GM19043 (cell line): ENCODE results near the gene ZHX3.

ENCODE experiments used
- ATAC-seq: cut with Tn5 transposase; IDR thresholded peaks from one replicate; pipeline ENCODE4 v1.9.1; 2021; ENCODE audit warnings: low read depth; ENCODE audit not compliant: unreplicated experiment

Gene ZHX3

GRCh38 chr20:41232973-41233926 is 84.3 kb downstream of the ZHX3 start:
- ATAC-seq, result no peak

GRCh38 chr20:41231136-41231535 is 86.4 kb downstream of the ZHX3 start:
- no peak for ATAC-seq

DNA sequence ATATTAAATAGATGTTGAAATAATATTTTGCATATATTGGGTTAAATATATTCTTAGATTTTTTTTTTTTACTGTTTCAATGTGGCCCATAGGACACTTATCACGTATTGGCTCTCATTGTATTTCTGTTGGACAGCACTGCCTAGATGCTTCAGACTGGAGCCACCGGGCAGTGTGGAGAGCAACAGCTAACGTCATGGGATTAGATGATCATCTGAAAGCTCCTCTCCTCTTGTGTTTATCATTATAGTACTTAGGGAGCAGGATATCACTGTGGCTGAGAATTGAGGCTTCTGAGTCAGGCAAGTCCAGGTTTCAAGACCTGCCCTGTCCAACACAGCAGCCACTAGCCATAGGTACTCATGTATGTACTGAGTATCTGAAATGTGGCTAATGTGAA is 87.4 kb downstream of the ZHX3 start:
- ATAC-seq, result no peak

DNA sequence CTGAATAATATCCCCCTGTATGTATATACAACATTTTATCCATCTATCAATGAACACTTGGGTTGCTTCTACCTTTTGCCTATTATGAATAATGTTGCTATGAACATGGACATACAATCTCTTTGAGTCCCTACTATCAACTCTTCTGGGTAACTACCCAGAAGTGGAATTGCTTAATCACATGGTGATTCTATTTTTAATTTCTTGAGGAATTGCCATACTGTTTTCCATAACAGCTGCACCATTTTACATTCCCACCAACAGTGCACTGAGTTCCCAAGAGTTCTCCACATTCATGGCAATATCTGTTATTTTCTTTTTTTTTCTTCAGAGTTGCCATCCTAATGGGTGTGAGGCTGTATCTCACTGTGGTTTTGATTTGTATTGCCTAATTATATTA is 88.3 kb downstream of the ZHX3 start:
- no peak for ATAC-seq

- peak; percentile 69 for ATAC-seq
Observed at GRCh38 chr20:41228858-41229257, 88.7 kb downstream of the ZHX3 start.

DNA sequence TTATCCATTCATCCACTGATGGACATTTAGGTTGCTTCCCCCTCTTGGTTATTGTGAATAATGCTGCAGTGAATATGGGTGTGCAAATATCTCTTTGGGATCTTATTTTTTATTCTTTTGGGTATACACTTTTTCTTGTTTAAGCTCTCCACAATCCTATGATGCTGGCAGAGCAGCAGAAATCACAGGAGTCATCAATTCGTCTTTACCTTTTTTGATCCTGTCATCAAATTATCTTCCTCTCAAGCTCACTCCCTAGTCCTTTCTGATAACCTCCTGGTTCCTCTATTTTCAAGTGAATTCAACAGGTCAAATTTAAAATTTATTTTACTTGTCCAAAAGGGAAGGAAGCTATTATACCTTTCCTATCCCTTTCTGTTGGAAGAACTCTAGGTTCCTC is 91.1 kb downstream of the ZHX3 start:
- no peak for ATAC-seq

DNA sequence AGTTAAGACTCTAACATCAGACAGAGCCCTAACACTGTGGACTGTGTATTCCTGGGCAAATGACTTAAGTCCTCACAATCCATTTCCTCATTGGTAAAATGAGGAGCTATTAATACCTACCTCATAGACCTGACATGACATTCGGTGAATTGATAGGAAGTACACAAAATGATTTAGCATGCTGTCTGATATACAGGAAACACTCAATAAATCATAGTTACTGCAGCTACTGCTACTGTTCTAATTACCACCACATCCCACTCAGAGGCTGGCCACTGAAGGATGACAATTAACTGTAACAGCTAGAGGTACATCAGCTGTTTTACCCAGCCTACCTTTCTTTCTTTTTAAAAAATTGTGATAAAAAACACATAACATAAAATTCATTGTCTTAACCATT is 92.4 kb downstream of the ZHX3 start:
- ATAC-seq, result no peak

DNA sequence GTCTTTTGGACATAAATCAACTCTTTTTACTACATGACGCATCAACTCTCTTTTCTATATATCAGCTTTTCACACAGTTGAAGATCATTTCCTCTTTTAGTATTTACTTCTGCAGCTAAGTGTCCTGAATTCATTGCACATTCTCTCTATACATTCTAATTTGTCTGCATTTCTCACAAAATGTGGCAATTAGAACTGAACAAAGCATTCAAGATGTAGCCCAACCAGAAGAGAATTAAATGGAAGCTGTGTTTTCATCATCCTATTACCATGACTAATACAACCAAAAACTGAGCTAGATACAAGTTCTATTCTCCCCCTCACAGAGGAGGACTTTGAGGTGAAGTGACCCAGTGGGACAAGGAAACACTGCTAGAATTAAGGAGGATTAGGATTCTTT is 93.2 kb downstream of the ZHX3 start:
- no peak for ATAC-seq

GRCh38 chr20:41223112-41223511 is 94.4 kb downstream of the ZHX3 start:
- ATAC-seq, result no peak

DNA sequence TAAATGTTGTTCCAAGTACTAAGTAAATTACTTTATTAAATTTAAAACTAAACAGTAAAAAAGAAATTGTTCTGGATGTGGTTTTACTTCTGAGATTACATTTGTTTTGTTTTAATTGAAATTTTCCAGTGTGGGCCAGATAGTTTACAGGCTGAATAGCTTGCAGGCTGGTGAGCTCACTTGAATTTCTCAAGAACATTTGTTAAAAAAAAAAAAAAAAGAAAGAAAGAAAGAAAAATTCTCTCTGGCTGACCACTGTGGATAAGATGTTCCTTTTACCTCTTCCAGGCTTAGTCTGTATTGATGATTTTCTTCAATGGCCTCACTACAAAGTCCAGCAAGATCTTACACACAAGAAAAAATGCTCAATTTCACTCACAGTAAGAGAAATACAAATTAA is 94.8 kb downstream of the ZHX3 start:
- ATAC-seq, result no peak

DNA sequence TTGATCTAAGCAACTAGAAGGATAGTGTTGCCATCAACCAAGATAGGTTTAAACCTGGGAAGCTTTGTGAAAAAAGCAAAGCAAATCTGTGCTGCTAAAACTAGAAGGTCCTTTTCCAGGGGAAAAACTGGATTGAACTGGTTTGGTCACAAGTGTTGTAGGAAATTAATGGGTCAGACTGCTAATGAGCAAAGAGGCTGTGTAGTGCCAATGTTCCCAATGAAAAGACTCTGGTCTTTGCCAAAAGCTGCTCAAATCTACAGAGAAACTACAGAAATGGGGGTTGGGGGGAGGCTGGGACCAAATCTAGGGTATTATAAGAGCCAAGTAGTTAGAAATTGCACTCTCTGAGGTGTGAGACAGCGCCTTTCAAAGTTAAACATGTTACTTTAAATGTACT is 95.2 kb downstream of the ZHX3 start:
- no peak for ATAC-seq

- ATAC-seq, result no peak
Observed at GRCh38 chr20:41221614-41222218, 95.8 kb downstream of the ZHX3 start.

DNA sequence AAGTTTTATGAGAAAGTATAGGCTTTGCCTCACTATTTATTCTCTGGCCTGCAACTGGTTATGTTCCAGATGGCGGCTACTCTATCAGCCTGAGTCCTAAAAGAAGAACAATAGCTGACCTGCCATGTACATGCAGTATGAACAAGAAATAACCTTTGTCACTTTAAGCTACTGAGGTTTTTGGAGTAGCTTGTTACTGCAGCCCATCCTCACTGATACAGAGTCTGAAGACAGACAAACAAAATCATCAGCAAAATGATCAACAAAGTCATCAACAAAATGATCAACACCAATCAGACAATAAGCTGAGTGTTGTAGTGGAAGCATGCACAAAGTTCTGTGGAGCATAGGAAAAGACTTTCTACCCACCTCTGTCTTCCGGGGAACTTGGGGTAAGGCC is 97.7 kb downstream of the ZHX3 start:
- no peak for ATAC-seq

DNA sequence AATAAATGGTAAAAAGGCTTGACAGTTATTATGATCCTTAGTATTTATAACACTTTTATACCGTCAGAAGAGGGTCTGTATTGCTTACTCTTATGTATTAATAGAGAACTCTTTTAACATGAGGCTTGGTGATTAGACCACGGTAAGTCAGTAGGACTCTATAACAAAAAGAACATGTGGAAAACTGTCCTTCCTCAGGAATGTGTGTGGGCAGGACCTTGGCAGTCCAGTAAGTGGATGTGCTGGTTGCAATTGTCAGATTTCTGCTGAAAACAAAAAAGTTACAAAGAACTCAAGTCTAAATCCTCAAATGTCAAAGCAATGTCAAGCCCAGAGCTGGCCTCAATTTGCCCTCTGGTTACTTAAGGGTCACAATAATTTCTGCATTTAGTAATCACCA is 99.1 kb downstream of the ZHX3 start:
- no peak for ATAC-seq

DNA sequence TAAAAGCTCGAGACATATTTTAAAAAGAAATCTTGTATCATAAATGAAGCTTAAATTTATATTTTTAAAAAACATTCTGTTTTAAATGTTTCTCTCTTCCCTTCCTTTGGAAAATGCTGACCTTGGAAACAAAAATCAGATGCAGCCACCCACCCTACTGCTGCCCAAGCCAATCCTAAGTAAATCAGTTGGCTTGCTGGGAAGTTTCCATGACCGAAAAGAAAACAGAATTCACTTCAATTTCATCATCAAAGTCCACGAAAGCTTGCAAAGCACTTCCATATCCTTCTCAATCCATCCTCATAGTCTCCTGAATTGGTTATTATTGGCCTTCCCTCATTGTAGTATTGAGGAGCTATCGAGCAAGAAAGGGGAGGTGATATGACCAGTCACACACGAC is 100.1 kb downstream of the ZHX3 start:
- no peak for ATAC-seq

- no peak for ATAC-seq
Observed at GRCh38 chr20:41214666-41215065, 102.9 kb downstream of the ZHX3 start.

DNA sequence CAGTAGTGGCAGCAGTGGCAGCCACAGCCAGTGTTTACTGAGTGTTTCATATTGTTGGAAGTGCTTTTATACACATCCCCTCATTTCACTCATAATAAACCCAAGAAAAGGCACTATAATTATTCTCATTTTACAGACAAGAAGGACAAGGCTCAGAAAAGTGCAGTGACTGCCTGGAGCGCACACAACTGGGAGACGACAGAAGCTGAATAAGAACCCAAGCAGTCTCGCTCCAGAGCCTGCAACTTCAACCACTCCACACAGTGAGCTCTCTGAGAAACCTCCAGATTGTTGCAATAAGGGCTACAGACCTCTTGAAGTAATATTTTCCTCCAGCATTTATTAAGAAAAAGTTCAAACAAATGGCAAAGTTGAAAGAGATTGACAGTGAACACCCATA is 103.3 kb downstream of the ZHX3 start:
- ATAC-seq, result no peak

DNA sequence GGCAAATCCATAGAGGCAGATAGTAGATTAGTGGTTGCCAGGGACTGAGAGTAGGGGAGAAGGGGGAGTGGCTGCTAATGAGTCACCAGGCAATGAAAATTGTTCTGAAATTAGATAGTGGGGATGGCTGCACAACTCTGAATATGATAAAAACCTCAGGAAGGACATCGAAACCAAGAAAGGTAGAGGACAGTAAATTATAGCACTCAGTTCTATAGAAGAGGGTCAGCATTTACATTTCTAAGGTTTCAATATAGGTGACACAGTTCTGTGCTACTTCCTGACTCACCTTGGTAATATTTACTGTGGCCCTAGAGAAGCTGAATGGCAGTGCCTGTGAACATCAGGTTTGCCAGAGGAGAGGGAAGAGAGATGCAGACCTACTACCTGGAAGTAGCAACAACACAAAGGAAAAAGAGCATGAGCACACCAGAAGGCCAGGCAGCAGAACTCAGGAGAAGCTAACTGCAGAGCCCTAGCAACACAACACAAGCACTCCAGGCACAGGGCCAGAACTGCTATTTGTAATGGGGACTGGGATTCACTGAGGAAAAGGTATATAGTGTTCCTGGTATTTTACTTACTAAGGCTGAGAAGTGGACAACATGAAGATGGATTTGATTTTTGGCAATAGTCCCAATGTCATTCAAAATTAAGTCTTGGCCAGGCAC is 104.2 kb downstream of the ZHX3 start:
- ATAC-seq, result no peak

DNA sequence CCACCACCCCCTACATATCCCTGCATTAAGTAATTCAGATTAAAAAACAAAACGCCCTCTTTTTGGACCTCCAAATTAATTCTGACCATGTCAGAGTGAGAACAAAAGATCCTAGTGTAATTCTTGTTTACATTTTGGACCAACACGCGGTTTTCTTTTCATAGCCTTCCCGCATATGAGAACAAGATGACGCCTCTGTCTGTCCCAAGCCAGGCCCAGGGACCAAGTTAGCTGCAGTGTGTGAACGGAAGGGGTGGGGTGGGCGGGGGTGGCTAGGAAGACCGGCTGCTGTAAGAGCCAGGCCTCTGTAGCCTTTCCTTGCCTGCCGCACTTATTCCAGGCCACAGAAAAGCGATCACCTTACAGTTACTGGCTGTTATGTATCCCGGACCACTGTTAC is 112.2 kb downstream of the ZHX3 start:
- no peak for ATAC-seq

GRCh38 chr20:41204304-41205265 is 112.9 kb downstream of the ZHX3 start:
- ATAC-seq, result no peak
